MCF 10A (cell line): ENCODE data around the gene PIRT. TPM values are rescaled to one million over a fixed set of nuclear protein-coding genes. Genes with fewer than 3 reads are reported as not detected.

Experiments used
- Bru-seq: library from RNA; stranded (reverse); fragments of 400-500 nt; gene quantifications from one replicate; lab custom pipeline; 2021; lab: Mats Ljungman, UMichigan
- BruChase-seq, 2 experiments: library from RNA; stranded (reverse); fragments of 400-500 nt; gene quantifications; one replicate each; lab custom pipeline; 2021; lab: Mats Ljungman, UMichigan
- BruUV-seq: library from RNA; stranded (reverse); fragments of 400-500 nt; replicated peaks from 2 replicates; lab custom pipeline; 2021; lab: Mats Ljungman, UMichigan
- CTCF ChIA-PET: fragments of 300-600 bp; sonication (Branson Sonifier 250); formaldehyde crosslinking; extraction: SDS; loops from one replicate; lab custom pipeline; 2021; ENCODE audit warnings: antibody characterized with exemption, inconsistent platforms; lab: Yijun Ruan, JAX
- POLR2A ChIA-PET: fragments of 300-600, 350-650 bp; sonication (Branson Sonifier 250); formaldehyde crosslinking; extraction: SDS; loops from one replicate; lab custom pipeline; 2020; ENCODE audit warnings: antibody characterized with exemption, inconsistent platforms; lab: Yijun Ruan, JAX
- DNase-seq: peaks from one replicate; pipeline ENCODE4 v3.0.0-alpha.2; 2018; ENCODE audit not compliant: unreplicated experiment
- H3K27ac Mint-ChIP-seq: one replicate; pipeline ENCODE4 v1.8.0; 2022; ENCODE audit warnings: mild to moderate bottlenecking, low read depth, mixed read lengths; ENCODE audit not compliant: unreplicated experiment
- H3K27me3 Mint-ChIP-seq: one replicate; pipeline ENCODE4 v1.8.0; 2022; ENCODE audit warnings: mixed read lengths; ENCODE audit not compliant: insufficient read depth, unreplicated experiment
- H3K36me3 Mint-ChIP-seq: one replicate; pipeline ENCODE4 v1.8.0; 2022; ENCODE audit warnings: mild to moderate bottlenecking, moderate library complexity, mixed read lengths; ENCODE audit not compliant: insufficient read depth, unreplicated experiment
- H3K4me1 Mint-ChIP-seq: one replicate; pipeline ENCODE4 v1.8.0; 2022; ENCODE audit warnings: mixed read lengths; ENCODE audit not compliant: insufficient read depth, unreplicated experiment
- H3K4me3 Mint-ChIP-seq: one replicate; pipeline ENCODE4 v1.8.0; 2022; ENCODE audit warnings: mild to moderate bottlenecking, moderate library complexity, mixed read lengths; ENCODE audit not compliant: unreplicated experiment
- H3K9me3 Mint-ChIP-seq: one replicate; pipeline ENCODE4 v1.8.0; 2022; ENCODE audit warnings: mixed read lengths; ENCODE audit not compliant: unreplicated experiment
- intact Hi-C: fragments of 100-400 bp; cut with micrococcal nuclease; formaldehyde crosslinking; loops from 2 replicates; pipeline ENCODE4 v1.14.1; 2022
- long read RNA-seq: library from polyadenylated mRNA; stranded (forward); transcript quantifications from one replicate; pipeline ENCODE4 v2.0.0, GENCODE V29; 2022
- total RNA-seq: library from RNA; stranded (reverse); gene quantifications from 2 replicates; pipeline ENCODE4 v1.2.3, GENCODE V29; 2022
- TF ChIP-seq, protein P1 (sequence below): fragments of 200-600 bp; IDR thresholded peaks from one replicate; pipeline ENCODE4 v1.8.0; 2022; ENCODE audit warnings: antibody characterized with exemption, mild to moderate bottlenecking; ENCODE audit not compliant: unreplicated experiment

Gene PIRT
- not detected in 2 replicates for total RNA-seq
- not detected for Bru-seq, nascent RNA
- not detected for BruChase-seq, experiment 1, labeled RNA remaining after a 6-hour chase
- BruChase-seq, experiment 2, labeled RNA remaining after a 2-hour chase = not detected
- long read RNA-seq = 0 reads

DNA sequence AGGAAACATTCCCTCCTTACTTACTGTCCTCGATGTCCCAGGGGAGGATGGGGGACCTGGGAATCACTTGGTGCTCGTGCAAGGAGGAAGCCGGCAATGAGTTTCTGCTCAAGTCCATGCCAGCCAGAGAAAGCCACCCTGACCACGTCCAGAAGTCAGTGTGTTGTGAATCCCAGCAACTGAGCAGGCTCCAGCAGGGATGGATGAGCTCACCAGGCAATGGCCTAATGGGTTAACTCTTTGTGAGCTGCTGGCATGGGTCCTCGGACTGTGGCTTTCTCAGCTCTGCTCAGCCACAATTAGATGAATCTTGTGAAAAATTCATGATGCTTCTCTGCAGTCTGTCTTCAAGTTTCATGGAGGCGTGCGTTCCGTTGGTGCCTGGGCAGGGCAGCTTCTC is at the start of gene PIRT:
Gene PIRT, minus strand, starts transcription at position 167 of the 400 bp plus-strand sequence. CDS start 12,442 bp downstream, outside the sequence.
- POLR2A ChIA-PET = no interaction called here
- intact Hi-C loops = no loop called here
- Mint-ChIP-seq H3K27ac (no peak within 1 kb of the TSS), H3K4me1 (no peaks in the 10 kb centered on the region), H3K27me3 (no peaks in the 10 kb centered on the region), H3K4me3 (no peak within 1 kb of the TSS), H3K36me3 (no peaks in the 10 kb centered on the region), H3K9me3 (no peaks in the 10 kb centered on the region)
- no TSS peak for BruUV-seq
- TF ChIP-seq, protein P1, sequence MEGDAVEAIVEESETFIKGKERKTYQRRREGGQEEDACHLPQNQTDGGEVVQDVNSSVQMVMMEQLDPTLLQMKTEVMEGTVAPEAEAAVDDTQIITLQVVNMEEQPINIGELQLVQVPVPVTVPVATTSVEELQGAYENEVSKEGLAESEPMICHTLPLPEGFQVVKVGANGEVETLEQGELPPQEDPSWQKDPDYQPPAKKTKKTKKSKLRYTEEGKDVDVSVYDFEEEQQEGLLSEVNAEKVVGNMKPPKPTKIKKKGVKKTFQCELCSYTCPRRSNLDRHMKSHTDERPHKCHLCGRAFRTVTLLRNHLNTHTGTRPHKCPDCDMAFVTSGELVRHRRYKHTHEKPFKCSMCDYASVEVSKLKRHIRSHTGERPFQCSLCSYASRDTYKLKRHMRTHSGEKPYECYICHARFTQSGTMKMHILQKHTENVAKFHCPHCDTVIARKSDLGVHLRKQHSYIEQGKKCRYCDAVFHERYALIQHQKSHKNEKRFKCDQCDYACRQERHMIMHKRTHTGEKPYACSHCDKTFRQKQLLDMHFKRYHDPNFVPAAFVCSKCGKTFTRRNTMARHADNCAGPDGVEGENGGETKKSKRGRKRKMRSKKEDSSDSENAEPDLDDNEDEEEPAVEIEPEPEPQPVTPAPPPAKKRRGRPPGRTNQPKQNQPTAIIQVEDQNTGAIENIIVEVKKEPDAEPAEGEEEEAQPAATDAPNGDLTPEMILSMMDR = no peak
- DNase-seq = no peak
- CTCF ChIA-PET = interaction anchor here (1.3 to 1.6 kb wide), 3 partner anchors 101 to 1148 kb away, joined by 3 to 13 read pairs (median 3); no protein-coding TSS in a partner anchor

GRCh38 chr17:10881959-10882358 is 44.1 kb upstream of the PIRT start:
- intact Hi-C loops = no loop called here
- Mint-ChIP-seq H3K9me3 (no peaks in the 10 kb centered on the region), H3K4me3 (no peak overlapping the region), H3K27ac (no peak overlapping the region), H3K4me1 (no peaks in the 10 kb centered on the region), H3K27me3 (peaks cover 11% of the 10 kb centered on the region), H3K36me3 (no peaks in the 10 kb centered on the region)
- no TSS peak for BruUV-seq
- no peak for DNase-seq
- TF ChIP-seq, protein P1 = no peak
- ChIA-PET CTCF (interaction anchor here (0.8 to 1.1 kb wide), 2 partner anchors 262 to 1053 kb away, joined by 4 read pairs; no protein-coding TSS in a partner anchor), POLR2A (no interaction called here)

GRCh38 chr17:10879190-10879836 is 41.4 kb upstream of the PIRT start:
- Mint-ChIP-seq H3K4me3 (no peak overlapping the region), H3K36me3 (no peaks in the 10 kb centered on the region), H3K4me1 (peaks cover 4% of the 10 kb centered on the region), H3K27ac (no peak overlapping the region), H3K27me3 (peaks cover 11% of the 10 kb centered on the region), H3K9me3 (no peaks in the 10 kb centered on the region)
- CTCF ChIA-PET = interaction anchor here (0.6 to 8.1 kb wide), 7 partner anchors 10 to 1109 kb away, joined by 3 to 154 read pairs (median 5); no protein-coding TSS in a partner anchor
- BruUV-seq = no TSS peak
- POLR2A ChIA-PET = no interaction called here
- intact Hi-C loops = loop anchor here (1.0 to 5.0 kb wide), 5 partner anchors 418 to 1108 kb away; no protein-coding TSS in a partner anchor
- TF ChIP-seq, protein P1 = peak; percentile 49
- no peak for DNase-seq

DNA sequence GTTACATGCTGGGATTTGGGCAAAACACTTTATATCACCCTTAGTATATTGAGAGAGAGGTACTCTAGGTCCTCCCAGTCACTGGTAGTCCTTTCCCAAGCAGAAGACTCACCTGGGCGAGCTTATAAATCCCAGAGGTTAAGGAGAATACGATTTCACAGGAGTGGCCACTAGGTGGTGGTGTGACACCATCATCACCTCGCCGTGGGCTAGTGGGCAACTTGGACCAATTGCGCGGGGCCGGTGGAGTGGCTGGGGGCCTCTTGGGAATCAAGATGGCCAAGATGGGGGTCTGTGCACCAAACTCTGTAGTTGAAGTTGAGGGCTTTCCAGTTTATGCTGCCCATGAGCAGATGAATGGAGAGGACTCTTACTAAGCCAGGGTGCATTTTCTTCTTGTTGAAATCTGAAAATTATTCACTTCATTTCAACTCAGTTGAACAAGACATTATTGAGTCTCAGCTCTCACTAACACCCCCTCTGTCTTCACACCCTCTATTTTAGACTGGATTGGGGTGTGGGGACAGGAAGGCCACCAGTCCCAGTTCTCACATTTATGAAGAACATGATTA is 38.2 kb upstream of the PIRT start:
- POLR2A ChIA-PET = interaction anchor here (0.9 to 1.4 kb wide), 2 partner anchors 180 to 1060 kb away, joined by 3 to 4 read pairs; no protein-coding TSS in a partner anchor
- H3K36me3 Mint-ChIP-seq = no peaks in the 10 kb centered on the region
- H3K9me3 Mint-ChIP-seq = no peaks in the 10 kb centered on the region
- H3K27me3 Mint-ChIP-seq = peaks cover 11% of the 10 kb centered on the region
- intact Hi-C loops = loop anchor here (1.0 to 5.0 kb wide), 4 partner anchors 268 to 1004 kb away; no protein-coding TSS in a partner anchor
- no peak overlapping the region for H3K27ac Mint-ChIP-seq
- H3K4me3 Mint-ChIP-seq = no peak overlapping the region
- BruUV-seq = no TSS peak
- TF ChIP-seq, protein P1 = peak; percentile 75
- peaks cover 9% of the 10 kb centered on the region for H3K4me1 Mint-ChIP-seq
- peak; percentile 27 for DNase-seq
- CTCF ChIA-PET = interaction anchor here (0.5 to 8.1 kb wide), 64 partner anchors 9 to 1919 kb away, joined by 3 to 154 read pairs (median 4); no protein-coding TSS in a partner anchor
